HG03439 (cell line): ENCODE data around the gene TOM1.

Source experiments
- ATAC-seq: cut with Tn5 transposase; IDR thresholded peaks from one replicate; pipeline ENCODE4 v1.9.1; 2021; ENCODE audit warnings: mild to moderate bottlenecking, moderate library complexity; ENCODE audit not compliant: unreplicated experiment

TOM1 gene

GRCh38 chr22:35306350-35306967, 6.8 kb downstream of the TOM1 start:
- ATAC-seq: no peak

GRCh38 chr22:35307372-35307771, 7.7 kb downstream of the TOM1 start:
- no peak for ATAC-seq

- ATAC-seq: no peak
Observed at GRCh38 chr22:35307892-35308291, 8.2 kb downstream of the TOM1 start.

GRCh38 chr22:35308480-35309021, 8.9 kb downstream of the TOM1 start:
- ATAC-seq: peak; percentile 34

GRCh38 chr22:35310556-35311550, 11.2 kb downstream of the TOM1 start:
- no peak for ATAC-seq

GRCh38 chr22:35311551-35311999, 11.9 kb downstream of the TOM1 start:
- no peak for ATAC-seq

GRCh38 chr22:35312198-35313059, 12.7 kb downstream of the TOM1 start:
- ATAC-seq: no peak

- no peak for ATAC-seq
Observed at GRCh38 chr22:35313311-35314121, 13.8 kb downstream of the TOM1 start.

GRCh38 chr22:35314161-35314942, 14.7 kb downstream of the TOM1 start:
- ATAC-seq: no peak

GRCh38 chr22:35315141-35315854, 15.6 kb downstream of the TOM1 start:
- ATAC-seq: no peak

- no peak for ATAC-seq
Observed at GRCh38 chr22:35315855-35316745, 16.4 kb downstream of the TOM1 start.

GRCh38 chr22:35316751-35317150, 17.1 kb downstream of the TOM1 start:
- ATAC-seq: no peak

- no peak for ATAC-seq
Observed at GRCh38 chr22:35317680-35318290, 18.1 kb downstream of the TOM1 start.

GRCh38 chr22:35318346-35319215, 18.9 kb downstream of the TOM1 start:
- ATAC-seq: no peak

GRCh38 chr22:35319244-35319985, 19.7 kb downstream of the TOM1 start:
- no peak for ATAC-seq
